Heart left ventricle (tissue), 16 donors: ENCODE measurements around the gene CAGE1. TPM values are rescaled to one million over a fixed set of nuclear protein-coding genes. Genes with fewer than 3 reads are reported as not detected.
A peak's percentile ranks its signal among the peaks of the same experiment; 100 is the strongest.

Experiments used
- ATAC-seq, 4 donors: fragments of 200-7000 bp; cut with Tn5 transposase; one replicate each; pipeline ENCODE4 v1.9.1; 2020 to 2022; ENCODE audit warnings: moderate library complexity in 4 of 4, mild to moderate bottlenecking in 3 of 4, moderate number of reproducible peaks in 1 of 4
- DNase-seq, 5 donors: peaks; one replicate each; pipeline ENCODE4 v3.0.0-alpha.2; 2020
- H3K27ac ChIP-seq, 12 donors: fragments of 200-600 bp; sonication (generic) in 4 of 12; one replicate each; pipeline versions ENCODE4 v1.5.0 to v1.8.0; 2016 to 2022; ENCODE audit warnings: mild to moderate bottlenecking in 2 of 12
- H3K27me3 ChIP-seq, 9 donors: fragments of 200-600 bp; sonication (generic) in 2 of 9; one replicate each; pipeline versions ENCODE4 v1.5.1 to v1.8.0; 2016 to 2022; ENCODE audit warnings: mild to moderate bottlenecking in 3 of 9
- H3K36me3 ChIP-seq, 9 donors: fragments of 200-600 bp; sonication (generic) in 2 of 9; one replicate each; pipeline versions ENCODE4 v1.5.0 to v1.8.0; 2018 to 2022; ENCODE audit warnings: mild to moderate bottlenecking in 2 of 9
- H3K4me1 ChIP-seq, 12 donors: fragments of 200-600 bp; sonication (generic) in 4 of 12; one replicate each; pipeline versions ENCODE4 v1.5.0 to v1.8.0; 2016 to 2022; ENCODE audit warnings: mild to moderate bottlenecking in 3 of 12
- H3K4me3 ChIP-seq, 12 donors: fragments of 200-600 bp; sonication (generic) in 4 of 12; one replicate each; pipeline versions ENCODE4 v1.5.0 to v1.8.0; 2017 to 2022; ENCODE audit warnings: mild to moderate bottlenecking in 9 of 12, moderate library complexity in 4 of 12
- H3K9me3 ChIP-seq, 12 donors: fragments of 200-600 bp; sonication (generic) in 4 of 12; one replicate each; pipeline versions ENCODE4 v1.5.0 to v1.8.0; 2016 to 2022; ENCODE audit warnings: mild to moderate bottlenecking in 1 of 12
- CTCF ChIP-seq, 12 donors: fragments of 200-600 bp; sonication (generic) in 4 of 12; IDR thresholded peaks; one replicate each; pipeline versions ENCODE4 v1.5.0 to v1.8.0; 2018 to 2022; ENCODE audit warnings: antibody characterized with exemption in 12 of 12, mild to moderate bottlenecking in 5 of 12
- POLR2A ChIP-seq, 2 donors: fragments of 450-650 bp; IDR thresholded peaks; one replicate each; pipeline ENCODE4 v1.6.1; 2017; ENCODE audit warnings: antibody characterized with exemption in 2 of 2, mild to moderate bottlenecking in 2 of 2, moderate library complexity in 2 of 2
- WGBS, 4 donors: extraction: QIAGEN DNeasy Blood & Tissue Kit in 2 of 4; methylation state at CpG; one replicate each; pipeline versions ENCODE4 v1.1.5 to v1.1.7; 2013 to 2018; 5-methylcytosine and 5-hydroxymethylcytosine counted together
- intact Hi-C, 10 donors: fragments of 100-400 bp; cut with DNase I; formaldehyde crosslinking; loops; one replicate each; pipeline versions ENCODE4 v1.11.1 to v1.14.2; 2022
- polyA plus RNA-seq, 2 donors: library from polyadenylated mRNA; stranded (reverse); fragments of 200-250 nt; gene quantifications; one replicate each; pipeline ENCODE4 v1.2.3, GENCODE V29; 2013
- total RNA-seq, 9 donors: library from RNA; depleted of rRNA in 2 of 9; stranded (reverse); fragments of >200 nt in 2 of 9; fragmentation: NEBNext Ultra II Directional in 3 of 9; extraction: Animal tissue kit (Norgen Biotek cat#: 25700) in 3 of 9; gene quantifications; one replicate each; pipeline versions ENCODE4 v1.1.0 to v1.2.4, GENCODE V29; 2016 to 2023
- donor health status: ischemic (EF 13 %, LVEDD 7.1; RV severe dilation, severe dysfunction).
- donor health status: healthy with polysubstance abuse.
- donor health status: DM: no; HTN: yes; CAD: no.
- donor health status: DM: no; HTN: no; CAD: no.
- donor health status: ischemic (EF 25% LVEDD 6.9; RV normal size, moderate dysfunction).
- donor health status: ischemic (EF 25% LVEDD 5.7; RV mildly dilated, moderate dysfunction).
- donor health status: healthy.
- donor health status: DM: yes; HTN: yes; CAD: no.
- donor health status: ischemic (EF 35%, LVEDD 5.7; RV mildly dilated, moderate dysfunction).
- donor health status: nonischemic (EF 11% LVEDD 7.7; RV severe dilation, severe dysfunction).
- donor health status: DM: yes; HTN: yes; CAD: no.
- donor health status: PGD.
- donor health status: ischemic (EF 29% LVEDD 5.4; RV normal size, mild dysfunction).
- donor health status: nonischemic (EF 23%, LVEDD 6.1; RV moderate dilation, normal function).

Gene CAGE1
- total and polyA plus RNA-seq, 11 donors: 0.54 TPM; not detected in 10

- WGBS, 4 donors: 75 to 95% (median 94%) methylated on average over 3 of the region's 3 CpGs
- TF ChIP-seq POLR2A (IDR thresholded peaks at IDR 0.05) (no peak), CTCF (IDR thresholded peaks at IDR 0.05) (no peak)
- no peak overlapping the region for H3K27ac ChIP-seq
- H3K36me3 ChIP-seq: peaks cover 0 to 100% (median 96%) of the 10 kb centered on the region in 9 donors
- no peaks in the 10 kb centered on the region for H3K27me3 ChIP-seq
- H3K9me3 ChIP-seq: no peaks in the 10 kb centered on the region
- H3K4me1 ChIP-seq: peaks cover 0 to 7% (median 0%) of the 10 kb centered on the region in 12 donors
- no peak overlapping the region for H3K4me3 ChIP-seq
- ATAC-seq: no peak
- no peak for DNase-seq
- intact Hi-C loops: loop anchor here in 2 of 10 donors (5.0 to 10.0 kb wide), 2 partner anchors 99 to 316 kb away; no protein-coding TSS in a partner anchor
Measured at GRCh38 chr6:7295916-7296315, 93.6 kb downstream of the CAGE1 start.

GRCh38 chr6:7292596-7293255 lies 96.8 kb downstream of the CAGE1 start:
- no peaks in the 10 kb centered on the region for H3K9me3 ChIP-seq
- ATAC-seq (peak in 3 of 4 donors; percentile 62 to 90 (median 64)), DNase-seq (no peak)
- TF ChIP-seq POLR2A (IDR thresholded peaks at IDR 0.05) (no peak), CTCF (IDR thresholded peaks at IDR 0.05) (no peak)
- H3K36me3 ChIP-seq: peaks cover 0 to 100% (median 96%) of the 10 kb centered on the region in 9 donors
- no peaks in the 10 kb centered on the region for H3K27me3 ChIP-seq
- H3K27ac ChIP-seq: peak overlapping the region in 11 of 12 donors; percentile 2 to 68 (median 21)
- H3K4me3 ChIP-seq: no peak overlapping the region
- intact Hi-C loops: loop anchor here in 2 of 10 donors (5.0 to 10.0 kb wide), 2 partner anchors 102 to 320 kb away; no protein-coding TSS in a partner anchor
- WGBS, 4 donors: 65 to 74% (median 71%) methylated on average over 6 of the region's 6 CpGs
- peaks cover 0 to 7% (median 0%) of the 10 kb centered on the region in 12 donors for H3K4me1 ChIP-seq

- TF ChIP-seq CTCF (IDR thresholded peaks at IDR 0.05) (no peak), POLR2A (IDR thresholded peaks at IDR 0.05) (no peak)
- H3K36me3 ChIP-seq: peaks cover 0 to 100% (median 98%) of the 10 kb centered on the region in 9 donors
- no peaks in the 10 kb centered on the region for H3K27me3 ChIP-seq
- ATAC-seq (no peak), DNase-seq (no peak)
- no peak overlapping the region for H3K27ac ChIP-seq
- H3K9me3 ChIP-seq: no peaks in the 10 kb centered on the region
- peaks cover 0 to 7% (median 0%) of the 10 kb centered on the region in 12 donors for H3K4me1 ChIP-seq
- WGBS, 4 donors: 90 to 95% (median 93%) methylated on average over 1 of the region's 1 CpG
- intact Hi-C loops: loop anchor here in 2 of 10 donors (5.0 to 10.0 kb wide), 2 partner anchors 105 to 322 kb away; no protein-coding TSS in a partner anchor
- H3K4me3 ChIP-seq: no peak overlapping the region
Measured at GRCh38 chr6:7290079-7290478, 99.5 kb downstream of the CAGE1 start.

GRCh38 chr6:7285416-7285815 lies 104.1 kb downstream of the CAGE1 start:
- no peak overlapping the region for H3K27ac ChIP-seq
- TF ChIP-seq CTCF (IDR thresholded peaks at IDR 0.05) (no peak), POLR2A (IDR thresholded peaks at IDR 0.05) (no peak)
- 93 to 98% (median 95%) methylated on average over 6 of the region's 6 CpGs for WGBS, 4 donors
- H3K36me3 ChIP-seq: peaks cover 0 to 73% (median 66%) of the 10 kb centered on the region in 9 donors
- H3K9me3 ChIP-seq: no peaks in the 10 kb centered on the region
- ATAC-seq (no peak), DNase-seq (no peak)
- H3K4me1 ChIP-seq: peaks cover 0 to 7% (median 0%) of the 10 kb centered on the region in 12 donors
- H3K27me3 ChIP-seq: no peaks in the 10 kb centered on the region
- H3K4me3 ChIP-seq: no peak overlapping the region
- intact Hi-C loops: loop anchor here in 2 of 10 donors (10.0 kb wide), 3 partner anchors 109 to 329 kb away; no protein-coding TSS in a partner anchor
